Uterus (tissue), 4 donors: ENCODE results near the gene PARD6A. TPM values are rescaled to one million over a fixed set of nuclear protein-coding genes. Genes with fewer than 3 reads are reported as not detected.

Source experiments
- DNase-seq, 2 donors: peaks; one replicate each; pipeline ENCODE4 v3.0.0-alpha.2; 2019 to 2020
- H3K27ac ChIP-seq, 2 donors: fragments of 200-600 bp; sonication (generic); 1 replicate in 1 of 2; 2 replicates in 1 of 2; pipeline ENCODE4 v1.5.1; 2016 to 2018
- H3K27me3 ChIP-seq, 2 donors: fragments of 200-600 bp; sonication (generic); one replicate each; pipeline ENCODE4 v1.5.1; 2018 to 2019; ENCODE audit warnings: control low read depth in 1 of 2
- H3K36me3 ChIP-seq, 2 donors: fragments of 200-600 bp; sonication (generic); one replicate each; pipeline ENCODE4 v1.5.1; 2019; ENCODE audit warnings: control low read depth in 1 of 2
- H3K4me1 ChIP-seq, 2 donors: fragments of 200-600 bp; sonication (generic); one replicate each; pipeline ENCODE4 v1.5.1; 2018 to 2019; ENCODE audit warnings: control low read depth in 1 of 2
- H3K4me3 ChIP-seq, 2 donors: fragments of 200-600 bp; sonication (generic); 1 replicate in 1 of 2; 2 replicates in 1 of 2; pipeline ENCODE4 v1.5.1; 2018 to 2019; ENCODE audit warnings: mild to moderate bottlenecking in 1 of 2
- H3K9me3 ChIP-seq, 2 donors: fragments of 200-600 bp; sonication (generic); one replicate each; pipeline ENCODE4 v1.5.1; 2019; ENCODE audit warnings: control low read depth in 1 of 2
- CTCF ChIP-seq, 4 experiments: fragments of 200-600 bp in 2 of 4; fragments of 450-650 bp in 2 of 4; sonication (generic) in 2 of 4; IDR thresholded peaks; one replicate each; pipeline ENCODE4 v1.5.1; 2016 to 2019; ENCODE audit warnings: antibody characterized with exemption in 4 of 4, mild to moderate bottlenecking in 2 of 4, moderate library complexity in 1 of 4
- POLR2A ChIP-seq, 2 donors: fragments of 450-650 bp; IDR thresholded peaks; one replicate each; pipeline ENCODE4 v1.6.1; 2016; ENCODE audit warnings: antibody characterized with exemption in 2 of 2, mild to moderate bottlenecking in 1 of 2, moderate library complexity in 1 of 2
- intact Hi-C: fragments of 100-400 bp; cut with DNase I; formaldehyde crosslinking; loops from one replicate; pipeline ENCODE4 v1.15.1; 2023; ENCODE audit warnings: low total_unique reads
- total RNA-seq, 4 donors: library from RNA; depleted of rRNA in 3 of 4; stranded (reverse); fragments of >200 nt in 3 of 4; gene quantifications; one replicate each; pipeline versions ENCODE4 v1.1.0 to v1.2.4, GENCODE V29; 2014 to 2023
- donor health status: DM: yes; HTN: yes; CAD: no.

Gene PARD6A
- total RNA-seq, 4 donors from 2014 or later: 1.6 to 32.9 (median 7.9) TPM; not detected in 1

- Histone ChIP-seq H3K9me3 (no peaks in the 10 kb centered on the region), H3K27ac (no peak overlapping the region), H3K36me3 (no peaks in the 10 kb centered on the region), H3K4me3 (no peak overlapping the region), H3K27me3 (no peaks in the 10 kb centered on the region), H3K4me1 (no peaks in the 10 kb centered on the region)
- no peak for TF ChIP-seq POLR2A (IDR thresholded peaks at IDR 0.05)
- no peak for TF ChIP-seq CTCF (IDR thresholded peaks at IDR 0.05)
- intact Hi-C loops: no loop called here
- DNase-seq: no peak
Measured at GRCh38 chr16:67637625-67638024, 23.1 kb upstream of the PARD6A start.

- no peak overlapping the region for H3K4me3 ChIP-seq
- intact Hi-C loops: no loop called here
- no peaks in the 10 kb centered on the region for H3K36me3 ChIP-seq
- DNase-seq: no peak
- no peak for TF ChIP-seq CTCF (IDR thresholded peaks at IDR 0.05)
- TF ChIP-seq POLR2A (IDR thresholded peaks at IDR 0.05): no peak
- no peaks in the 10 kb centered on the region for H3K9me3 ChIP-seq
- H3K27ac ChIP-seq: no peak overlapping the region
- H3K4me1 ChIP-seq: peaks cover 0 to 5% of the 10 kb centered on the region in 2 donors
- H3K27me3 ChIP-seq: peaks cover 2 to 10% of the 10 kb centered on the region in 2 donors
Measured at GRCh38 chr16:67641779-67642708, 18.7 kb upstream of the PARD6A start.

- peaks cover 0 to 5% of the 10 kb centered on the region in 2 donors for H3K4me1 ChIP-seq
- no peaks in the 10 kb centered on the region for H3K9me3 ChIP-seq
- H3K36me3 ChIP-seq: no peaks in the 10 kb centered on the region
- DNase-seq: no peak
- TF ChIP-seq CTCF (IDR thresholded peaks at IDR 0.05) (no peak), POLR2A (IDR thresholded peaks at IDR 0.05) (no peak)
- H3K27ac ChIP-seq: no peak overlapping the region
- peaks cover 11 to 25% of the 10 kb centered on the region in 2 donors for H3K27me3 ChIP-seq
- intact Hi-C loops: no loop called here
- no peak overlapping the region for H3K4me3 ChIP-seq
Measured at GRCh38 chr16:67644038-67644437, 16.7 kb upstream of the PARD6A start.

GRCh38 chr16:67645397-67646121, 15.2 kb upstream of the PARD6A start:
- intact Hi-C loops: no loop called here
- no peak for DNase-seq
- Histone ChIP-seq H3K36me3 (no peaks in the 10 kb centered on the region), H3K27ac (no peak overlapping the region), H3K4me1 (peaks cover 0 to 5% of the 10 kb centered on the region in 2 donors), H3K9me3 (no peaks in the 10 kb centered on the region), H3K4me3 (no peak overlapping the region), H3K27me3 (peaks cover 15 to 27% of the 10 kb centered on the region in 2 donors)
- TF ChIP-seq CTCF (IDR thresholded peaks at IDR 0.05) (no peak), POLR2A (IDR thresholded peaks at IDR 0.05) (no peak)
